K562 (cell line): ENCODE results near the gene RNH1. TPM values are rescaled to one million over a fixed set of nuclear protein-coding genes. Genes with fewer than 3 reads are reported as not detected.

Experiments used
- CCNT2 ChIP-seq: IDR thresholded peaks from 2 replicates; pipeline ENCODE4 v1.6.1; 2011; ENCODE audit warnings: borderline replicate concordance, low read depth, mild to moderate bottlenecking, moderate library complexity, mixed read lengths, low read length; ENCODE audit not compliant: insufficient read length; ENCODE audit errors: extremely low read depth
- KAT2B ChIP-seq: IDR thresholded peaks from one replicate; pipeline ENCODE4 v1.6.1; 2012; ENCODE audit warnings: low read depth, mild to moderate bottlenecking, control low read depth, inconsistent platforms, low read length, moderate library complexity
- MYC ChIP-seq, 2 experiments: fragments of 250-450 bp in 1 of 2; sonication (Bioruptor Pico) in 1 of 2; IDR thresholded peaks; 2 replicates each; pipeline versions ENCODE4 v1.5.1 to v1.6.1; 2012 to 2021; ENCODE audit warnings: low read depth in 2 of 2, borderline replicate concordance in 1 of 2, improper control_type of control experiment in 1 of 2, low read length in 1 of 2, mild to moderate bottlenecking in 1 of 2, moderate library complexity in 1 of 2
- RFX1 ChIP-seq: fragments of 450-650 bp; IDR thresholded peaks from 2 replicates; pipeline ENCODE4 v1.6.1; 2016; ENCODE audit warnings: mild to moderate bottlenecking, moderate library complexity
- SIN3B ChIP-seq: fragments of 450-650 bp; IDR thresholded peaks from 2 replicates; pipeline ENCODE4 v1.6.1; 2017; ENCODE audit warnings: low read depth, mild to moderate bottlenecking, moderate library complexity
- STAT5B ChIP-seq: fragments of 250-450 bp; sonication (Bioruptor Pico); IDR thresholded peaks from 2 replicates; pipeline ENCODE4 v1.8.0; 2021; ENCODE audit warnings: mild to moderate bottlenecking, inconsistent platforms
- THRAP3 ChIP-seq: fragments of 450-650 bp; IDR thresholded peaks from 2 replicates; pipeline ENCODE4 v1.6.1; 2016; ENCODE audit warnings: mild to moderate bottlenecking, inconsistent platforms, borderline replicate concordance
- ZNF134 ChIP-seq: fragments of 250-450 bp; sonication (Bioruptor Pico); conservative IDR thresholded peaks from 2 replicates; pipeline ENCODE4 v1.4.0; 2020
- ZNF143 ChIP-seq: sonication (generic); formaldehyde crosslinking; IDR thresholded peaks from 2 replicates; pipeline ENCODE4 v1.9.0; 2022; ENCODE audit warnings: mild to moderate bottlenecking, missing genetic modification reagents
- ZNF408 ChIP-seq: fragments of 250-450 bp; sonication (Bioruptor Pico); IDR thresholded peaks from 2 replicates; pipeline ENCODE4 v1.4.0; 2020; ENCODE audit warnings: low read depth, mild to moderate bottlenecking, moderate library complexity
- polyA plus RNA-seq, 8 experiments: library from polyadenylated mRNA; depleted of rRNA in 4 of 8; stranded (reverse) in 5 of 8; unstranded in 3 of 8; fragments of >200 nt; fragmentation: Nextera tagmentation in 2 of 8; fragmentation: Illumina TruSeq in 1 of 8; extraction: Ambion mirVana in 2 of 8; extraction: Trizol in 1 of 8; gene quantifications; 2 replicates each; pipeline versions ENCODE4 v1.2.1 to v1.2.3, GENCODE V29; 2011 to 2014; ENCODE audit warnings: inconsistent platforms in 1 of 8, missing spikeins in 1 of 8
- total RNA-seq, 7 experiments: library from RNA; depleted of rRNA in 6 of 7; stranded (reverse); fragments of >200 nt in 6 of 7; fragmentation: Illumina TruSeq in 2 of 7; extraction: Trizol in 2 of 7; gene quantifications; 2 replicates each; pipeline versions ENCODE4 v1.2.1 to v1.2.3, GENCODE V29; 2011 to 2021; ENCODE audit warnings: low replicate concordance in 1 of 7
- TF ChIP-seq, protein P1 (sequence below): fragments of 250-450 bp; sonication (Bioruptor Pico); IDR thresholded peaks from 2 replicates; pipeline ENCODE4 v1.4.0; 2020; ENCODE audit warnings: mild to moderate bottlenecking
- TF ChIP-seq, protein P2 (sequence below): sonication (generic); formaldehyde crosslinking; IDR thresholded peaks from 2 replicates; pipeline ENCODE4 v1.8.1; 2023; ENCODE audit warnings: mild to moderate bottlenecking, missing genetic modification reagents
- TF ChIP-seq, protein P3 (sequence below): fragments of 250-450 bp; sonication (Bioruptor Pico); IDR thresholded peaks from 2 replicates; pipeline ENCODE4 v1.9.0; 2021; ENCODE audit warnings: mild to moderate bottlenecking, inconsistent platforms
- TF ChIP-seq, protein P4 (sequence below): sonication (generic); formaldehyde crosslinking; IDR thresholded peaks from 2 replicates; pipeline ENCODE4 v1.8.1; 2023; ENCODE audit warnings: missing genetic modification reagents, mild to moderate bottlenecking, borderline replicate concordance
- TF ChIP-seq, protein P5 (sequence below): fragments of 250-450 bp; sonication (Bioruptor Pico); IDR thresholded peaks from 2 replicates; pipeline ENCODE4 v1.8.0; 2022; ENCODE audit warnings: inconsistent platforms

RNH1 gene
- total and polyA plus RNA-seq, 9 of the 15 experiments (the other 6 are each of a cell fraction or from before 2014, with no cell fraction given) = 2.5 to 160 (median 44.3) TPM

DNA sequence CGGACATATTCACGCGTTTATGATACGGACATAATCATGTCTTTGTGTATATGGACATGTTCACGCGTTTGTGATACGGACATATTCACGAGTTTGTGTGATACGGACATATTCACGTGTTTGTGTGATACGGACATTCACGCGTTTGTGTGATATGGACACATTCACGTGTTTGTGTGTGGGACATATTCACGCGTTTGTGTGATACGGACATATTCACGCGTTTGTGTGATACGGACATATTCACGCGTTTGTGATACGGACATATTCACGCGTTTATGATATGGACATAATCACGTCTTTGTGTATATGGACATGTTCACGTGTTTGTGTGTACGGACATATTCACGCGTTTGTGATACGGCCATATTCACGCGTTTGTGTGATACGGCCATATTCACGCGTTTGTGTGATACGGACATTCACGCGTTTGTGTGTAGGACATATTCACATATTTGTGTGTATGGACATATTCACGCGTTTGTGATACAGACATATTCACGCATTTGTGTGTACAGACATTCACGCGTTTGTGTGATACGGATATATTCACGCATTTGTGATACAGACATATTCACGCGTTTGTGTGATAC, 32.0 kb downstream of the RNH1 start (continued):
- TF ChIP-seq ZNF134 (CRISPR knock-in tag) = no peak
- no peak for TF ChIP-seq KAT2B
- no peak for TF ChIP-seq STAT5B
- TF ChIP-seq, protein P1, sequence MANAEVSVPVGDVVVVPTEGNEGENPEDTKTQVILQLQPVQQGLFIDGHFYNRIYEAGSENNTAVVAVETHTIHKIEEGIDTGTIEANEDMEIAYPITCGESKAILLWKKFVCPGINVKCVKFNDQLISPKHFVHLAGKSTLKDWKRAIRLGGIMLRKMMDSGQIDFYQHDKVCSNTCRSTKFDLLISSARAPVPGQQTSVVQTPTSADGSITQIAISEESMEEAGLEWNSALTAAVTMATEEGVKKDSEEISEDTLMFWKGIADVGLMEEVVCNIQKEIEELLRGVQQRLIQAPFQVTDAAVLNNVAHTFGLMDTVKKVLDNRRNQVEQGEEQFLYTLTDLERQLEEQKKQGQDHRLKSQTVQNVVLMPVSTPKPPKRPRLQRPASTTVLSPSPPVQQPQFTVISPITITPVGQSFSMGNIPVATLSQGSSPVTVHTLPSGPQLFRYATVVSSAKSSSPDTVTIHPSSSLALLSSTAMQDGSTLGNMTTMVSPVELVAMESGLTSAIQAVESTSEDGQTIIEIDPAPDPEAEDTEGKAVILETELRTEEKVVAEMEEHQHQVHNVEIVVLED = peak; percentile 43; the same call in 1 of the 2 replicates
- TF ChIP-seq, protein P2, sequence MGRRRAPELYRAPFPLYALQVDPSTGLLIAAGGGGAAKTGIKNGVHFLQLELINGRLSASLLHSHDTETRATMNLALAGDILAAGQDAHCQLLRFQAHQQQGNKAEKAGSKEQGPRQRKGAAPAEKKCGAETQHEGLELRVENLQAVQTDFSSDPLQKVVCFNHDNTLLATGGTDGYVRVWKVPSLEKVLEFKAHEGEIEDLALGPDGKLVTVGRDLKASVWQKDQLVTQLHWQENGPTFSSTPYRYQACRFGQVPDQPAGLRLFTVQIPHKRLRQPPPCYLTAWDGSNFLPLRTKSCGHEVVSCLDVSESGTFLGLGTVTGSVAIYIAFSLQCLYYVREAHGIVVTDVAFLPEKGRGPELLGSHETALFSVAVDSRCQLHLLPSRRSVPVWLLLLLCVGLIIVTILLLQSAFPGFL (CRISPR knock-in tag) = no peak
- TF ChIP-seq, protein P3, sequence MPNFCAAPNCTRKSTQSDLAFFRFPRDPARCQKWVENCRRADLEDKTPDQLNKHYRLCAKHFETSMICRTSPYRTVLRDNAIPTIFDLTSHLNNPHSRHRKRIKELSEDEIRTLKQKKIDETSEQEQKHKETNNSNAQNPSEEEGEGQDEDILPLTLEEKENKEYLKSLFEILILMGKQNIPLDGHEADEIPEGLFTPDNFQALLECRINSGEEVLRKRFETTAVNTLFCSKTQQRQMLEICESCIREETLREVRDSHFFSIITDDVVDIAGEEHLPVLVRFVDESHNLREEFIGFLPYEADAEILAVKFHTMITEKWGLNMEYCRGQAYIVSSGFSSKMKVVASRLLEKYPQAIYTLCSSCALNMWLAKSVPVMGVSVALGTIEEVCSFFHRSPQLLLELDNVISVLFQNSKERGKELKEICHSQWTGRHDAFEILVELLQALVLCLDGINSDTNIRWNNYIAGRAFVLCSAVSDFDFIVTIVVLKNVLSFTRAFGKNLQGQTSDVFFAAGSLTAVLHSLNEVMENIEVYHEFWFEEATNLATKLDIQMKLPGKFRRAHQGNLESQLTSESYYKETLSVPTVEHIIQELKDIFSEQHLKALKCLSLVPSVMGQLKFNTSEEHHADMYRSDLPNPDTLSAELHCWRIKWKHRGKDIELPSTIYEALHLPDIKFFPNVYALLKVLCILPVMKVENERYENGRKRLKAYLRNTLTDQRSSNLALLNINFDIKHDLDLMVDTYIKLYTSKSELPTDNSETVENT (CRISPR knock-in tag) = peak; percentile 60
- TF ChIP-seq MYC (IDR thresholded peaks at IDR 0.05; ENCODE audit: low read depth, low read length) = no peak
- TF ChIP-seq MYC (CRISPR knock-in tag; IDR thresholded peaks at IDR 0.05; ENCODE audit: borderline replicate concordance, low read depth) = peak; percentile 46; the same call in 1 of the 2 replicates
- TF ChIP-seq ZNF408 (CRISPR knock-in tag) = peak; percentile 96
- no peak for TF ChIP-seq RFX1
- TF ChIP-seq, protein P4, sequence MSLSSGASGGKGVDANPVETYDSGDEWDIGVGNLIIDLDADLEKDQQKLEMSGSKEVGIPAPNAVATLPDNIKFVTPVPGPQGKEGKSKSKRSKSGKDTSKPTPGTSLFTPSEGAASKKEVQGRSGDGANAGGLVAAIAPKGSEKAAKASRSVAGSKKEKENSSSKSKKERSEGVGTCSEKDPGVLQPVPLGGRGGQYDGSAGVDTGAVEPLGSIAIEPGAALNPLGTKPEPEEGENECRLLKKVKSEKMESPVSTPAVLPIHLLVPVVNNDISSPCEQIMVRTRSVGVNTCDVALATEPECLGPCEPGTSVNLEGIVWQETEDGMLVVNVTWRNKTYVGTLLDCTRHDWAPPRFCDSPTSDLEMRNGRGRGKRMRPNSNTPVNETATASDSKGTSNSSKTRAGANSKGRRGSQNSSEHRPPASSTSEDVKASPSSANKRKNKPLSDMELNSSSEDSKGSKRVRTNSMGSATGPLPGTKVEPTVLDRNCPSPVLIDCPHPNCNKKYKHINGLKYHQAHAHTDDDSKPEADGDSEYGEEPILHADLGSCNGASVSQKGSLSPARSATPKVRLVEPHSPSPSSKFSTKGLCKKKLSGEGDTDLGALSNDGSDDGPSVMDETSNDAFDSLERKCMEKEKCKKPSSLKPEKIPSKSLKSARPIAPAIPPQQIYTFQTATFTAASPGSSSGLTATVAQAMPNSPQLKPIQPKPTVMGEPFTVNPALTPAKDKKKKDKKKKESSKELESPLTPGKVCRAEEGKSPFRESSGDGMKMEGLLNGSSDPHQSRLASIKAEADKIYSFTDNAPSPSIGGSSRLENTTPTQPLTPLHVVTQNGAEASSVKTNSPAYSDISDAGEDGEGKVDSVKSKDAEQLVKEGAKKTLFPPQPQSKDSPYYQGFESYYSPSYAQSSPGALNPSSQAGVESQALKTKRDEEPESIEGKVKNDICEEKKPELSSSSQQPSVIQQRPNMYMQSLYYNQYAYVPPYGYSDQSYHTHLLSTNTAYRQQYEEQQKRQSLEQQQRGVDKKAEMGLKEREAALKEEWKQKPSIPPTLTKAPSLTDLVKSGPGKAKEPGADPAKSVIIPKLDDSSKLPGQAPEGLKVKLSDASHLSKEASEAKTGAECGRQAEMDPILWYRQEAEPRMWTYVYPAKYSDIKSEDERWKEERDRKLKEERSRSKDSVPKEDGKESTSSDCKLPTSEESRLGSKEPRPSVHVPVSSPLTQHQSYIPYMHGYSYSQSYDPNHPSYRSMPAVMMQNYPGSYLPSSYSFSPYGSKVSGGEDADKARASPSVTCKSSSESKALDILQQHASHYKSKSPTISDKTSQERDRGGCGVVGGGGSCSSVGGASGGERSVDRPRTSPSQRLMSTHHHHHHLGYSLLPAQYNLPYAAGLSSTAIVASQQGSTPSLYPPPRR = no peak
- TF ChIP-seq ZNF143 (CRISPR knock-in tag) = no peak
- TF ChIP-seq THRAP3 = no peak
- TF ChIP-seq CCNT2 = no peak
- TF ChIP-seq, protein P5, sequence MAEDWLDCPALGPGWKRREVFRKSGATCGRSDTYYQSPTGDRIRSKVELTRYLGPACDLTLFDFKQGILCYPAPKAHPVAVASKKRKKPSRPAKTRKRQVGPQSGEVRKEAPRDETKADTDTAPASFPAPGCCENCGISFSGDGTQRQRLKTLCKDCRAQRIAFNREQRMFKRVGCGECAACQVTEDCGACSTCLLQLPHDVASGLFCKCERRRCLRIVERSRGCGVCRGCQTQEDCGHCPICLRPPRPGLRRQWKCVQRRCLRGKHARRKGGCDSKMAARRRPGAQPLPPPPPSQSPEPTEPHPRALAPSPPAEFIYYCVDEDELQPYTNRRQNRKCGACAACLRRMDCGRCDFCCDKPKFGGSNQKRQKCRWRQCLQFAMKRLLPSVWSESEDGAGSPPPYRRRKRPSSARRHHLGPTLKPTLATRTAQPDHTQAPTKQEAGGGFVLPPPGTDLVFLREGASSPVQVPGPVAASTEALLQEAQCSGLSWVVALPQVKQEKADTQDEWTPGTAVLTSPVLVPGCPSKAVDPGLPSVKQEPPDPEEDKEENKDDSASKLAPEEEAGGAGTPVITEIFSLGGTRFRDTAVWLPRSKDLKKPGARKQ (CRISPR knock-in tag) = no peak
- TF ChIP-seq SIN3B = no peak
